Calu3 (cell line): ENCODE data around the gene LAMTOR1. TPM values are rescaled to one million over a fixed set of nuclear protein-coding genes. Genes with fewer than 3 reads are reported as not detected.
A peak's percentile ranks its signal among the peaks of the same experiment; 100 is the strongest.

Source experiments
- BruUV-seq: library from RNA; stranded (reverse); fragments of 400-500 nt; replicated peaks from 2 replicates; lab custom pipeline; 2021; lab: Mats Ljungman, UMichigan
- CTCF ChIA-PET: fragments of 300-600 bp; sonication (Branson Sonifier 250); formaldehyde crosslinking; loops from one replicate; lab custom pipeline; 2022; ENCODE audit warnings: antibody characterized with exemption; lab: Charles Lee
- DNase-seq: peaks from one replicate; pipeline ENCODE4 v3.0.0; 2022
- H3K27ac Mint-ChIP-seq: one replicate; pipeline ENCODE4 v1.8.0; 2022; ENCODE audit warnings: mixed read lengths; ENCODE audit not compliant: unreplicated experiment
- H3K27me3 Mint-ChIP-seq: one replicate; pipeline ENCODE4 v1.8.0; 2022; ENCODE audit warnings: mixed read lengths; ENCODE audit not compliant: unreplicated experiment
- H3K36me3 Mint-ChIP-seq: one replicate; pipeline ENCODE4 v1.8.0; 2022; ENCODE audit warnings: mild to moderate bottlenecking, moderate library complexity, mixed read lengths; ENCODE audit not compliant: insufficient read depth, unreplicated experiment
- H3K4me1 Mint-ChIP-seq: one replicate; pipeline ENCODE4 v1.8.0; 2022; ENCODE audit warnings: mild to moderate bottlenecking, low read depth, mixed read lengths; ENCODE audit not compliant: unreplicated experiment
- H3K4me3 Mint-ChIP-seq: one replicate; pipeline ENCODE4 v1.8.0; 2022; ENCODE audit warnings: mild to moderate bottlenecking, low read depth, moderate library complexity, mixed read lengths; ENCODE audit not compliant: unreplicated experiment
- H3K9me3 Mint-ChIP-seq: one replicate; pipeline ENCODE4 v1.8.0; 2022; ENCODE audit warnings: low read depth, mixed read lengths; ENCODE audit not compliant: unreplicated experiment
- intact Hi-C: fragments of 100-400 bp; cut with micrococcal nuclease; formaldehyde crosslinking; loops from one replicate; pipeline ENCODE4 v1.10.0; 2022; ENCODE audit not compliant: unreplicated experiment
- total RNA-seq: library from RNA; stranded (reverse); gene quantifications from 2 replicates; pipeline ENCODE4 v1.2.3, GENCODE V29; 2022
- TF ChIP-seq, protein P1 (sequence below): fragments of 200-600 bp; IDR thresholded peaks from one replicate; pipeline ENCODE4 v1.8.0; 2022; ENCODE audit warnings: antibody characterized with exemption; ENCODE audit not compliant: unreplicated experiment

The LAMTOR1 gene
- total RNA-seq, 1 experiment from 2014 or later: 67.1 TPM

- H3K9me3 Mint-ChIP-seq: no peaks in the 10 kb centered on the region
- TF ChIP-seq, protein P1, sequence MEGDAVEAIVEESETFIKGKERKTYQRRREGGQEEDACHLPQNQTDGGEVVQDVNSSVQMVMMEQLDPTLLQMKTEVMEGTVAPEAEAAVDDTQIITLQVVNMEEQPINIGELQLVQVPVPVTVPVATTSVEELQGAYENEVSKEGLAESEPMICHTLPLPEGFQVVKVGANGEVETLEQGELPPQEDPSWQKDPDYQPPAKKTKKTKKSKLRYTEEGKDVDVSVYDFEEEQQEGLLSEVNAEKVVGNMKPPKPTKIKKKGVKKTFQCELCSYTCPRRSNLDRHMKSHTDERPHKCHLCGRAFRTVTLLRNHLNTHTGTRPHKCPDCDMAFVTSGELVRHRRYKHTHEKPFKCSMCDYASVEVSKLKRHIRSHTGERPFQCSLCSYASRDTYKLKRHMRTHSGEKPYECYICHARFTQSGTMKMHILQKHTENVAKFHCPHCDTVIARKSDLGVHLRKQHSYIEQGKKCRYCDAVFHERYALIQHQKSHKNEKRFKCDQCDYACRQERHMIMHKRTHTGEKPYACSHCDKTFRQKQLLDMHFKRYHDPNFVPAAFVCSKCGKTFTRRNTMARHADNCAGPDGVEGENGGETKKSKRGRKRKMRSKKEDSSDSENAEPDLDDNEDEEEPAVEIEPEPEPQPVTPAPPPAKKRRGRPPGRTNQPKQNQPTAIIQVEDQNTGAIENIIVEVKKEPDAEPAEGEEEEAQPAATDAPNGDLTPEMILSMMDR: peak; percentile 76
- no peaks in the 10 kb centered on the region for H3K27me3 Mint-ChIP-seq
- H3K27ac Mint-ChIP-seq: no peak overlapping the region
- H3K4me1 Mint-ChIP-seq: peaks cover 10% of the 10 kb centered on the region
- peaks cover 11% of the 10 kb centered on the region for H3K36me3 Mint-ChIP-seq
- intact Hi-C loops: loop anchor here (1.0 kb wide), 1 partner anchor 66 kb away; no protein-coding TSS in a partner anchor
- CTCF ChIA-PET: interaction anchor here (0.6 to 2.7 kb wide), 9 partner anchors 8 to 66 kb away, joined by 3 to 40 read pairs (median 3); no protein-coding TSS in a partner anchor
- H3K4me3 Mint-ChIP-seq: no peak overlapping the region
- peak; percentile 70 for DNase-seq
- no TSS peak for BruUV-seq
Measured at GRCh38 chr11:72091292-72091691, 11.8 kb downstream of the LAMTOR1 start.

GRCh38 chr11:72088076-72088808, 14.9 kb downstream of the LAMTOR1 start:
- TF ChIP-seq, protein P1: no peak
- CTCF ChIA-PET: no interaction called here
- Mint-ChIP-seq H3K9me3 (no peaks in the 10 kb centered on the region), H3K4me1 (peaks cover 10% of the 10 kb centered on the region), H3K36me3 (no peaks in the 10 kb centered on the region), H3K4me3 (no peak overlapping the region), H3K27me3 (no peaks in the 10 kb centered on the region), H3K27ac (no peak overlapping the region)
- intact Hi-C loops: no loop called here
- no TSS peak for BruUV-seq
- DNase-seq: no peak

- BruUV-seq: no TSS peak
- intact Hi-C loops: no loop called here
- H3K4me1 Mint-ChIP-seq: peaks cover 7% of the 10 kb centered on the region
- H3K36me3 Mint-ChIP-seq: peaks cover 4% of the 10 kb centered on the region
- no peaks in the 10 kb centered on the region for H3K9me3 Mint-ChIP-seq
- no peak for DNase-seq
- H3K27me3 Mint-ChIP-seq: no peaks in the 10 kb centered on the region
- no peak overlapping the region for H3K4me3 Mint-ChIP-seq
- H3K27ac Mint-ChIP-seq: no peak overlapping the region
- TF ChIP-seq, protein P1: no peak
- CTCF ChIA-PET: interaction anchor here (1.8 kb wide), 1 partner anchor 61 kb away, joined by 5 read pairs; no protein-coding TSS in a partner anchor
Measured at GRCh38 chr11:72085621-72086351, 17.3 kb downstream of the LAMTOR1 start.

GRCh38 chr11:72084965-72085364, 18.1 kb downstream of the LAMTOR1 start:
- no peak for DNase-seq
- Mint-ChIP-seq H3K4me3 (no peak overlapping the region), H3K27me3 (no peaks in the 10 kb centered on the region), H3K4me1 (peaks cover 7% of the 10 kb centered on the region), H3K27ac (no peak overlapping the region), H3K36me3 (peaks cover 12% of the 10 kb centered on the region), H3K9me3 (no peaks in the 10 kb centered on the region)
- TF ChIP-seq, protein P1: no peak
- intact Hi-C loops: no loop called here
- CTCF ChIA-PET: interaction anchor here (0.6 to 1.8 kb wide), 3 partner anchors 15 to 71 kb away, joined by 3 to 5 read pairs (median 5); no protein-coding TSS in a partner anchor
- BruUV-seq: no TSS peak
